H1 (cell line): Measurements from ENCODE around the gene HIBADH. TPM values are rescaled to one million over a fixed set of nuclear protein-coding genes. Genes with fewer than 3 reads are reported as not detected.

ENCODE experiments used
- CREB1 ChIP-seq: IDR thresholded peaks from 2 replicates; pipeline ENCODE4 v1.6.1; 2012; ENCODE audit warnings: inconsistent platforms
- CTBP2 ChIP-seq: IDR thresholded peaks from 2 replicates; pipeline ENCODE4 v1.7.0; 2011; ENCODE audit warnings: borderline replicate concordance, mild to moderate bottlenecking, moderate library complexity, mixed read lengths, low read length; ENCODE audit not compliant: insufficient read depth, insufficient read length
- EGR1 ChIP-seq: IDR thresholded peaks from 2 replicates; pipeline ENCODE4 v1.6.1; 2011; ENCODE audit warnings: low read depth, low read length, borderline replicate concordance
- NANOG ChIP-seq: IDR thresholded peaks from 2 replicates; pipeline ENCODE4 v1.6.1; 2011; ENCODE audit warnings: low read length, low read depth, mild to moderate bottlenecking, inconsistent platforms; ENCODE audit not compliant: insufficient read depth, poor library complexity, severe bottlenecking
- RAD21 ChIP-seq, 2 experiments: IDR thresholded peaks in 1 of 2; conservative IDR thresholded peaks in 1 of 2; 2 replicates each; pipeline ENCODE4 v1.6.1; 2011; ENCODE audit warnings: low read depth in 2 of 2, low read length in 2 of 2, improper control_type of control experiment in 1 of 2, inconsistent platforms in 1 of 2, mild to moderate bottlenecking in 1 of 2, moderate library complexity in 1 of 2
- SUZ12 ChIP-seq: fragments of 200-600 bp; sonication (generic); IDR thresholded peaks from 2 replicates; pipeline ENCODE4 v1.6.1; 2012; ENCODE audit warnings: mild to moderate bottlenecking, inconsistent platforms, low read length, moderate library complexity, mixed read lengths
- polyA plus RNA-seq, 7 experiments: library from polyadenylated mRNA; depleted of rRNA in 3 of 7; stranded (reverse) in 5 of 7; unstranded in 2 of 7; fragments of >200 nt in 5 of 7; fragments of 200-250 nt in 2 of 7; gene quantifications; 1 replicate in 5 of 7; 2 replicates in 1 of 7; 4 replicates in 1 of 7; pipeline versions ENCODE4 v1.2.1 to v1.2.3, GENCODE V29; 2011 to 2013; ENCODE audit warnings: missing spikeins in 2 of 7, mixed read lengths in 2 of 7
- total RNA-seq: library from RNA; stranded (reverse); fragmentation: NEBNext Ultra II Directional; extraction: Animal tissue kit (Norgen Biotek cat#: 25700); gene quantifications from 2 replicates; pipeline ENCODE4 v1.2.1, GENCODE V29; 2021
- TF ChIP-seq, protein P1 (sequence below): fragments of 300-600 bp; sonication (generic); IDR thresholded peaks from 2 replicates; pipeline ENCODE4 v1.7.1; 2012; ENCODE audit warnings: low read length, moderate library complexity, mild to moderate bottlenecking, inconsistent platforms; ENCODE audit not compliant: insufficient replicate concordance

Gene HIBADH
- total and polyA plus RNA-seq, 2 of the 8 experiments (the other 6 are each of a cell fraction or from before 2014, with no cell fraction given), result 30.1 to 39.5 TPM

DNA sequence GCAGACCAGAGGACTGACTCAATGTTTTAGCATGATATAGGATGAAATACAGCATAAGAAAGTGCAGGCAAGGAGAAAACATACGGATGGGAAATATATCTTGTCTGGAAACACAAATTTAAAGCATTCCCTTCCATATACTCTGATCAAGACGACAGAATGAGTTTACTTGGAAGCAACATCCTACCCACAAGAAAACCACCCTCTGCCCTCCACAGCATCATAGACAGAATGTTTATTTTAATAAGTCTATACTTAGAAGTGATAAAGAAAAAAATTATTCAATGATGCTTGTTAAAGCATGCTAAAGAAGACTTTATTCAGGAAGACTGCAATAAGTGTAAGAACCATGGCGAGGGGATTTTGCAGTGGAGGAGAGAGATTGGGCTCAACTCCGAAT, 32.4 kb upstream of the HIBADH start (continued):
- TF ChIP-seq RAD21 (IDR thresholded peaks at IDR 0.05 in 1 of 2, conservative IDR thresholded peaks at IDR 0.05 in 1 of 2; ENCODE audit: low read depth in 2 of 2, low read length in 2 of 2) (no peak), CREB1 (no peak), NANOG (no peak), EGR1 (no peak), SUZ12 (no peak), CTBP2 (no peak)
- TF ChIP-seq, protein P1, sequence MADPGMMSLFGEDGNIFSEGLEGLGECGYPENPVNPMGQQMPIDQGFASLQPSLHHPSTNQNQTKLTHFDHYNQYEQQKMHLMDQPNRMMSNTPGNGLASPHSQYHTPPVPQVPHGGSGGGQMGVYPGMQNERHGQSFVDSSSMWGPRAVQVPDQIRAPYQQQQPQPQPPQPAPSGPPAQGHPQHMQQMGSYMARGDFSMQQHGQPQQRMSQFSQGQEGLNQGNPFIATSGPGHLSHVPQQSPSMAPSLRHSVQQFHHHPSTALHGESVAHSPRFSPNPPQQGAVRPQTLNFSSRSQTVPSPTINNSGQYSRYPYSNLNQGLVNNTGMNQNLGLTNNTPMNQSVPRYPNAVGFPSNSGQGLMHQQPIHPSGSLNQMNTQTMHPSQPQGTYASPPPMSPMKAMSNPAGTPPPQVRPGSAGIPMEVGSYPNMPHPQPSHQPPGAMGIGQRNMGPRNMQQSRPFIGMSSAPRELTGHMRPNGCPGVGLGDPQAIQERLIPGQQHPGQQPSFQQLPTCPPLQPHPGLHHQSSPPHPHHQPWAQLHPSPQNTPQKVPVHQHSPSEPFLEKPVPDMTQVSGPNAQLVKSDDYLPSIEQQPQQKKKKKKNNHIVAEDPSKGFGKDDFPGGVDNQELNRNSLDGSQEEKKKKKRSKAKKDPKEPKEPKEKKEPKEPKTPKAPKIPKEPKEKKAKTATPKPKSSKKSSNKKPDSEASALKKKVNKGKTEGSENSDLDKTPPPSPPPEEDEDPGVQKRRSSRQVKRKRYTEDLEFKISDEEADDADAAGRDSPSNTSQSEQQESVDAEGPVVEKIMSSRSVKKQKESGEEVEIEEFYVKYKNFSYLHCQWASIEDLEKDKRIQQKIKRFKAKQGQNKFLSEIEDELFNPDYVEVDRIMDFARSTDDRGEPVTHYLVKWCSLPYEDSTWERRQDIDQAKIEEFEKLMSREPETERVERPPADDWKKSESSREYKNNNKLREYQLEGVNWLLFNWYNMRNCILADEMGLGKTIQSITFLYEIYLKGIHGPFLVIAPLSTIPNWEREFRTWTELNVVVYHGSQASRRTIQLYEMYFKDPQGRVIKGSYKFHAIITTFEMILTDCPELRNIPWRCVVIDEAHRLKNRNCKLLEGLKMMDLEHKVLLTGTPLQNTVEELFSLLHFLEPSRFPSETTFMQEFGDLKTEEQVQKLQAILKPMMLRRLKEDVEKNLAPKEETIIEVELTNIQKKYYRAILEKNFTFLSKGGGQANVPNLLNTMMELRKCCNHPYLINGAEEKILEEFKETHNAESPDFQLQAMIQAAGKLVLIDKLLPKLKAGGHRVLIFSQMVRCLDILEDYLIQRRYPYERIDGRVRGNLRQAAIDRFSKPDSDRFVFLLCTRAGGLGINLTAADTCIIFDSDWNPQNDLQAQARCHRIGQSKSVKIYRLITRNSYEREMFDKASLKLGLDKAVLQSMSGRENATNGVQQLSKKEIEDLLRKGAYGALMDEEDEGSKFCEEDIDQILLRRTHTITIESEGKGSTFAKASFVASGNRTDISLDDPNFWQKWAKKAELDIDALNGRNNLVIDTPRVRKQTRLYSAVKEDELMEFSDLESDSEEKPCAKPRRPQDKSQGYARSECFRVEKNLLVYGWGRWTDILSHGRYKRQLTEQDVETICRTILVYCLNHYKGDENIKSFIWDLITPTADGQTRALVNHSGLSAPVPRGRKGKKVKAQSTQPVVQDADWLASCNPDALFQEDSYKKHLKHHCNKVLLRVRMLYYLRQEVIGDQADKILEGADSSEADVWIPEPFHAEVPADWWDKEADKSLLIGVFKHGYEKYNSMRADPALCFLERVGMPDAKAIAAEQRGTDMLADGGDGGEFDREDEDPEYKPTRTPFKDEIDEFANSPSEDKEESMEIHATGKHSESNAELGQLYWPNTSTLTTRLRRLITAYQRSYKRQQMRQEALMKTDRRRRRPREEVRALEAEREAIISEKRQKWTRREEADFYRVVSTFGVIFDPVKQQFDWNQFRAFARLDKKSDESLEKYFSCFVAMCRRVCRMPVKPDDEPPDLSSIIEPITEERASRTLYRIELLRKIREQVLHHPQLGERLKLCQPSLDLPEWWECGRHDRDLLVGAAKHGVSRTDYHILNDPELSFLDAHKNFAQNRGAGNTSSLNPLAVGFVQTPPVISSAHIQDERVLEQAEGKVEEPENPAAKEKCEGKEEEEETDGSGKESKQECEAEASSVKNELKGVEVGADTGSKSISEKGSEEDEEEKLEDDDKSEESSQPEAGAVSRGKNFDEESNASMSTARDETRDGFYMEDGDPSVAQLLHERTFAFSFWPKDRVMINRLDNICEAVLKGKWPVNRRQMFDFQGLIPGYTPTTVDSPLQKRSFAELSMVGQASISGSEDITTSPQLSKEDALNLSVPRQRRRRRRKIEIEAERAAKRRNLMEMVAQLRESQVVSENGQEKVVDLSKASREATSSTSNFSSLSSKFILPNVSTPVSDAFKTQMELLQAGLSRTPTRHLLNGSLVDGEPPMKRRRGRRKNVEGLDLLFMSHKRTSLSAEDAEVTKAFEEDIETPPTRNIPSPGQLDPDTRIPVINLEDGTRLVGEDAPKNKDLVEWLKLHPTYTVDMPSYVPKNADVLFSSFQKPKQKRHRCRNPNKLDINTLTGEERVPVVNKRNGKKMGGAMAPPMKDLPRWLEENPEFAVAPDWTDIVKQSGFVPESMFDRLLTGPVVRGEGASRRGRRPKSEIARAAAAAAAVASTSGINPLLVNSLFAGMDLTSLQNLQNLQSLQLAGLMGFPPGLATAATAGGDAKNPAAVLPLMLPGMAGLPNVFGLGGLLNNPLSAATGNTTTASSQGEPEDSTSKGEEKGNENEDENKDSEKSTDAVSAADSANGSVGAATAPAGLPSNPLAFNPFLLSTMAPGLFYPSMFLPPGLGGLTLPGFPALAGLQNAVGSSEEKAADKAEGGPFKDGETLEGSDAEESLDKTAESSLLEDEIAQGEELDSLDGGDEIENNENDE, result no peak
